ENCODE data around the gene CA7.

DNA sequence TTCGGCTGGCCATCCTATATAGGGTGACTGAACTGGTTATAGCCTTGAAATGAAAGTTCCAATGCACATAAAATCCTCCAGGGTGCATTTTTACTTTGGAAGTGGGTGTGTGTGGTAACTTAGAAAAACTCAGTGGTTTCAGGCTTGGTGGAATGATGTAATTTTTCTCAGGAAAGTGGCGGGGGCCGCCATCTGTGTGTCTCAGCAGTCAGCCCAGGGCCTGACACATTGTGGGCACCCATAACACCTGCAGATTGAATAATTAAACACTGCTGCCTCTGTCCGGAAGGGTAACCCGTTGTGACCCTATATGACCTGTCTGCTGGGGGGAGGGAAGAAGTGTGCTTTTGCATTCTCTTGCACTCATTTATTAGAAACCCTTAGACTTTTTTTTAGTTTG, 33.9 kb downstream of the CA7 start:
- TF ChIP-seq CTCF (IDR thresholded peaks at IDR 0.05) (no peak), POLR2A (IDR thresholded peaks at IDR 0.05) (no peak)

Data from uterus (tissue), 2 donors.